GM18861 (cell line): ENCODE measurements around the gene ALG10B.

ENCODE experiments used
- ATAC-seq: cut with Tn5 transposase; IDR thresholded peaks from one replicate; pipeline ENCODE4 v1.9.1; 2021; ENCODE audit not compliant: unreplicated experiment

Gene ALG10B

DNA sequence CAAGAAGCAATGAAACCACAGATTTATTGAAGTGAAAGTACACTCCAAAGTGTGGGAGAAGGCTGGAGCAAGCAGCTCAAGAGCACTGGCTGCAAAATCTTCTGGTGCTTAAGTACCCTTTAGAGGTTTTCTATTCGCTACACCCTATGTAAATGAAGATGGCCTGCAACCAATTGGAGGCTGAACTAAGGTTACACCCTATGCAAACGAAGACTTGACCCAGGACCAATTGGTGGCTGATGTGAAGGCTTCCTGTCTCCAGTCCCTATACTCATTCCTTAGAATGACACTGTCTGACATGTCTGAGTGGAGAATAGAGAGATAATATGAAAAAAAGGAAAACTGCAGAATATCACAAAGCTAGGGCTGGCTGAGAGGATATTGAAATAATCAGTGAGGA is 57.2 kb downstream of the ALG10B start:
- ATAC-seq = no peak

DNA sequence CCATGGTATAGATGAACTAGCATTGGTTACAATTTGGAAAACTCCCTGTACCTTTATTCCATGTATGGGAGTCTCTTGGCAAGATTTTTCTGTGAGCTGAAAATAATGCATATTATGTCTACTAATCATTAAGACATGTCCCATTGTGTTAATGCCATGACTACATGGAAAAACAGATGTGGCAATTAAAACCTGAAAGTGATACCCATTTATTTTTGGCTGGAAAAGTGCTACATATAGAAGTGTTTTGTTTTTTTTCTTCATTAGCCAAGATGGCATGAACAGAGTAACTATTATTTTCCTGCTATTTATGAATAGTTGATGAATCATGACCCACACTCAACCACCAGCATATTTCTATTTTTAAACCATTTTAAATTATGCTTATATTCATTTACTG is 58.2 kb downstream of the ALG10B start:
- ATAC-seq = no peak
